ENCODE measurements around the gene ACVR2A.

Gene ACVR2A

DNA sequence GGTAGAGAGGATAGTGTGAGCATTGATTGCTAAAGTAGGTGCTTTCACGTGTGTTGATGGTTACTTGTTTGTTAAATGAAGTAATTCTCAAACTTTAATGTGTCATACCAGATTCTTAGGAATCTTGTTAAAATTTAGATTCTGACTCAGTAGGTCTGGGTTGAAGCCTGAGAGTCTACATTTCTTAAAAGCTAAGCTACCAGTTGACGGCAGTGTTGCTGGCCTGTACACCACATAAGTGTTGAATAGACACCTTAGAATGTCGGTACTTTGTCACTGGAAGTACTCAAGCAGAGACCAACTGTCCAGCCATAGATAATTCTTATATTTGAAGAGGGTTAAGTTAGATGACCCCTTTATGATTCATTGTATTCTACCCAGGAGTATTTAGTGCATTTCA, 79.8 kb downstream of the ACVR2A start:
- DNase-seq (ENCODE audit: low read depth) = no peak

DNA sequence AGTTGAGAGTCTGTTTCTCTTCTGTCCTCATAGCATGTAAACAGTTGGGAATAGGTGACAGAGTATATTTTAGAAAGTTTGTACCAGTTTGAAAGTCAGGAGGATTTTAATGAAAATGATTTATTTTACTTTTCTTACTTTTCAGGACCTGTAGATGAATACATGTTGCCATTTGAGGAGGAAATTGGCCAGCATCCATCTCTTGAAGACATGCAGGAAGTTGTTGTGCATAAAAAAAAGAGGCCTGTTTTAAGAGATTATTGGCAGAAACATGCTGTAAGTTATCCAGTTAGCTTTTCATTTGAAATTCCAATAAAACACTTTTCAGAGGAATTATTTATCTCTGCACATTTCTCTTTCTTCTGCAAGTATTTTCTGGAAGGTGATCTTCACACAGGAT, 81.1 kb downstream of the ACVR2A start:
- DNase-seq (ENCODE audit: low read depth) = no peak

- DNase-seq (ENCODE audit: low read depth) = no peak
These were observed 82.3 kb downstream of the ACVR2A start for GRCh38 chr2:147927053-147927588.

GRCh38 chr2:147933931-147934330, 89.1 kb downstream of the ACVR2A start:
- no peak for DNase-seq (ENCODE audit: low read depth)

DNA sequence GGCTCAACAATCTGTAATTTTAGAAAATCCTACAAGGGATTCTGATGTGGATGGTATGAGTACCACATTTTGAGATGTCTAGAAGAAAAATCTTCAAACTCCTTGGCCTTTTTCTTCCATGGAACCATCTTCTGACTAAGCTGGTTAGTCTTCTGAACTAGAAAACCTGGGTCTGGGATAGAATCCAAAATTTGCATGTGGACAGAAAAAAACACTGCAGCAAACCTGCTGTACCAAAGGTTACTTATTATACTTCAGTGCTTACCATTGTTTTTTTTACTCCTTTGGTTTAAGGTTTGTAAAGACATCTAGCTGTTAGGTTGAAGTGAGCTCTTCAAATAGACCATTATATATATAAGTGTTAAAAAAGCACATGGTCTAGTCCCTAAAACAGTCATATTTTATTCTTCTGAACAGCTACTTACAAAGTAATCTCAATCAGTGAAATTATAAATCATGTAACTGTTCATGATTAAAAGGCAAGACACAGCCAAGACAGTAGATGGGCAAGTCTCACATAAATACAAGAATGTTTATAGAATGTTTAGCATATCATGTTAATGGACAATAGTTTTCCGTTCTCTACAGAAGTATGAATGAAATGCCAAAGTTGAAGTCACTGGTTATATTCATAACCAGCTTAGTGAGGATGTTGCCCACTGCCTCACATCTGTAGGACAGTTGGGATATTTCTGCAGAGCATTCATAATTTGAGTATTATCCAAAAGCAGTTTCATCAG, 90.2 kb downstream of the ACVR2A start:
- DNase-seq (ENCODE audit: low read depth) = no peak

- DNase-seq (ENCODE audit: low read depth) = peak; percentile 17
These were observed 93.0 kb downstream of the ACVR2A start for GRCh38 chr2:147937744-147938349.

DNA sequence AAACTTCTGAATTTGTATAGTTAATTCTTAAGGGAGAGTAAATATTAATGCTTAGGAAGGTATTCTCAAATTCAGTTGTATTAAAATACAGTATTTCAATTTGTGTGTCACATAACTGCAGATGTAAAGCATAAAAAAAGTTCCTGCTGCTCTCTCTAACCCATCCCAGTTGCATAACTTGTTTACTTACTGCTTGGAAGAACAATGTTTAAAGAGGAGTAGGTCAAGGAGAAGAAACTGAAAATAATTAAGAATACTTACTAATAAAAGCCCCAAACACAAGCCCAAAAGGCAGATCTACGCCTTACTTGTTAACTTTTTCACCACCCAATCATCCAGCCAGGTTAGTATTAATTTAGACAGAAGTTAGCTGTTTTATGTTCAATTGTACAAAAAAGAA, 94.5 kb downstream of the ACVR2A start:
- no peak for DNase-seq (ENCODE audit: low read depth)

- DNase-seq (ENCODE audit: low read depth) = no peak
These were observed 100.8 kb downstream of the ACVR2A start for GRCh38 chr2:147945660-147946059.

DNA sequence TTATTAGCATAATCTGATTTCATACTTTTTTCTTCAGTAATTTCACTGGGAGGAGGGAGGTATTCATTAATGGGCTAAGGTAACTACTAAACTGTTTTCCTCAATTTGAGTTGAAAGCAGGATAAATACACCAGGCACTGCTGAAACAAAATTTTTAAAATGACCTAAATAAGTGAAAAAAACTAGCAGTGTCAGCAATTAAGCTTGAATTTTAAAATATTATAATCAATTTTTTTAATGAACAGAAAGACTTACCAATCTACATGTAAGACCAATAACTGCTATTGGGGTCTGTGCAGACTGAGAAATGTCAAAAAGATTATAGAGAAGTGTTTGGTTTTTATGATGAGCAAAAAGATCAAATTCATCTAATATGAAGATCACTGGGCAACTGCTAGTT, 107.3 kb downstream of the ACVR2A start:
- DNase-seq (ENCODE audit: low read depth) = no peak

- no peak for DNase-seq (ENCODE audit: low read depth)
These were observed 123.7 kb downstream of the ACVR2A start for GRCh38 chr2:147968571-147968970.

GRCh38 chr2:147976102-147976501, 131.3 kb downstream of the ACVR2A start:
- DNase-seq (ENCODE audit: low read depth) = no peak

- DNase-seq (ENCODE audit: low read depth) = no peak
These were observed 132.8 kb downstream of the ACVR2A start for GRCh38 chr2:147977679-147978078.

All from fibroblast of gingiva (primary cell).